Ovary (tissue), 9 donors: ENCODE data around the gene SH3TC2. TPM values are rescaled to one million over a fixed set of nuclear protein-coding genes. Genes with fewer than 3 reads are reported as not detected.

Experiments used
- DNase-seq, 5 donors: peaks; one replicate each; pipeline ENCODE4 v3.0.0-alpha.2; 2019 to 2020
- H3K27ac ChIP-seq, 2 donors: fragments of 200-600 bp; one replicate each; pipeline versions ENCODE4 v1.5.1 to v1.8.0; 2019 to 2022
- H3K27me3 ChIP-seq: fragments of 200-600 bp; one replicate; pipeline ENCODE4 v1.8.0; 2022
- H3K36me3 ChIP-seq: fragments of 200-600 bp; sonication (generic); one replicate; pipeline ENCODE4 v1.5.1; 2019
- H3K4me1 ChIP-seq: one replicate; pipeline ENCODE4 v1.8.1; 2013; ENCODE audit warnings: mild to moderate bottlenecking, moderate library complexity; ENCODE audit not compliant: insufficient read depth
- H3K4me3 ChIP-seq: fragments of 200-600 bp; sonication (generic); one replicate; pipeline ENCODE4 v1.5.1; 2017
- H3K9me3 ChIP-seq, 2 donors: fragments of 200-600 bp in 1 of 2; sonication (generic) in 1 of 2; one replicate each; pipeline versions ENCODE4 v1.5.1 to v1.8.1; 2013 to 2019; ENCODE audit warnings: mild to moderate bottlenecking in 1 of 2, moderate library complexity in 1 of 2
- CTCF ChIP-seq, 3 donors: fragments of 450-650 bp in 2 of 3; fragments of 200-600 bp in 1 of 3; IDR thresholded peaks; one replicate each; pipeline versions ENCODE4 v1.5.1 to v1.8.0; 2016 to 2022; ENCODE audit warnings: antibody characterized with exemption in 3 of 3, mild to moderate bottlenecking in 1 of 3
- EP300 ChIP-seq: sonication (generic); formaldehyde crosslinking; IDR thresholded peaks from one replicate; pipeline ENCODE4 v1.6.1; 2017; ENCODE audit warnings: antibody characterized with exemption
- POLR2A ChIP-seq: fragments of 450-650 bp; IDR thresholded peaks from one replicate; pipeline ENCODE4 v1.6.1; 2017; ENCODE audit warnings: antibody characterized with exemption, mild to moderate bottlenecking, moderate library complexity
- WGBS, 3 donors: extraction: QIAGEN DNeasy Blood & Tissue Kit in 1 of 3; methylation state at CpG; one replicate each; pipeline versions ENCODE4 v1.1.5 to v1.1.7; 2013 to 2017; 5-methylcytosine and 5-hydroxymethylcytosine counted together
- intact Hi-C, 4 donors: fragments of 100-400 bp; cut with DNase I; formaldehyde crosslinking; loops; one replicate each; pipeline versions ENCODE4 v1.11.0 to v1.15.1; 2022 to 2023
- polyA plus RNA-seq, 2 donors: library from polyadenylated mRNA; stranded (reverse); fragments of 200-250 nt in 1 of 2; fragments of 350-450 nt in 1 of 2; fragmentation: Illumina TruSeq in 1 of 2; extraction: RNeasy Lipid Tissue Mini Kit (QIAGEN cat#74804) in 1 of 2; gene quantifications; one replicate each; pipeline ENCODE4 v1.2.3, GENCODE V29; 2013 to 2014
- total RNA-seq, 7 donors: library from RNA; depleted of rRNA in 2 of 7; stranded (reverse); fragments of >200 nt in 2 of 7; fragmentation: NEBNext Ultra II Directional in 3 of 7; extraction: Animal tissue kit (Norgen Biotek cat#: 25700) in 3 of 7; gene quantifications; one replicate each; pipeline versions ENCODE4 v1.1.0 to v1.2.4, GENCODE V29; 2016 to 2023
- donor health status: DM: no; HTN: no; CAD: no; lungs with moderate emphysema.
- donor health status: DM: no; HTN: no; CAD: no.
- donor health status: Bipolar disorder and iron deficiency.
- donor health status: DM: yes; HTN: yes; CAD: no.
- donor health status: DM: no; HTN: no; CAD: no.
- donor health status: DM: yes; HTN: yes; CAD: no.

The SH3TC2 gene
- total and polyA plus RNA-seq, 9 donors, result 0.18 to 0.80 (median 0.59) TPM

GRCh38 chr5:148992265-148992664 is 70.6 kb downstream of the SH3TC2 start:
- Histone ChIP-seq H3K4me1 (no peaks in the 10 kb centered on the region), H3K27ac (no peak overlapping the region), H3K27me3 (no peaks in the 10 kb centered on the region), H3K36me3 (no peaks in the 10 kb centered on the region), H3K9me3 (no peaks in the 10 kb centered on the region), H3K4me3 (no peak overlapping the region)
- intact Hi-C loops, result no loop called here
- no peak for DNase-seq
- WGBS, 3 donors, result 80 to 84% (median 81%) methylated on average over 3 of the region's 3 CpGs
- no peak for TF ChIP-seq EP300
- TF ChIP-seq POLR2A, result no peak
- TF ChIP-seq CTCF (IDR thresholded peaks at IDR 0.05), result no peak

- H3K4me1 ChIP-seq, result no peaks in the 10 kb centered on the region
- no peak for DNase-seq
- H3K36me3 ChIP-seq, result no peaks in the 10 kb centered on the region
- intact Hi-C loops, result no loop called here
- no peak overlapping the region for H3K27ac ChIP-seq
- TF ChIP-seq POLR2A (no peak), EP300 (no peak), CTCF (IDR thresholded peaks at IDR 0.05) (no peak)
- no peak overlapping the region for H3K4me3 ChIP-seq
- no peaks in the 10 kb centered on the region for H3K27me3 ChIP-seq
- H3K9me3 ChIP-seq, result no peaks in the 10 kb centered on the region
Observed at GRCh38 chr5:148991566-148991965, 71.3 kb downstream of the SH3TC2 start.

GRCh38 chr5:148990817-148991216 is 72.0 kb downstream of the SH3TC2 start:
- Histone ChIP-seq H3K27ac (no peak overlapping the region), H3K9me3 (no peaks in the 10 kb centered on the region), H3K4me1 (no peaks in the 10 kb centered on the region), H3K4me3 (no peak overlapping the region), H3K27me3 (no peaks in the 10 kb centered on the region), H3K36me3 (no peaks in the 10 kb centered on the region)
- no peak for TF ChIP-seq CTCF (IDR thresholded peaks at IDR 0.05)
- no peak for TF ChIP-seq EP300
- TF ChIP-seq POLR2A, result no peak
- intact Hi-C loops, result no loop called here
- no peak for DNase-seq
- WGBS, 3 donors, result 12 to 34% (median 17%) methylated on average over 1 of the region's 1 CpG

GRCh38 chr5:148989567-148989966 is 73.3 kb downstream of the SH3TC2 start:
- TF ChIP-seq CTCF (IDR thresholded peaks at IDR 0.05), result no peak
- no peak for TF ChIP-seq EP300
- TF ChIP-seq POLR2A, result no peak
- intact Hi-C loops, result no loop called here
- Histone ChIP-seq H3K9me3 (no peaks in the 10 kb centered on the region), H3K27me3 (no peaks in the 10 kb centered on the region), H3K4me3 (no peak overlapping the region), H3K27ac (no peak overlapping the region), H3K4me1 (no peaks in the 10 kb centered on the region), H3K36me3 (no peaks in the 10 kb centered on the region)
- no peak for DNase-seq
- 60 to 74% (median 74%) methylated on average over 2 of the region's 2 CpGs for WGBS, 3 donors

GRCh38 chr5:148988328-148988727 is 74.5 kb downstream of the SH3TC2 start:
- Histone ChIP-seq H3K4me3 (no peak overlapping the region), H3K4me1 (no peaks in the 10 kb centered on the region), H3K27ac (no peak overlapping the region), H3K36me3 (no peaks in the 10 kb centered on the region), H3K27me3 (no peaks in the 10 kb centered on the region), H3K9me3 (no peaks in the 10 kb centered on the region)
- WGBS, 3 donors, result 66 to 70% (median 67%) methylated on average over 6 of the region's 6 CpGs
- TF ChIP-seq POLR2A, result no peak
- no peak for TF ChIP-seq CTCF (IDR thresholded peaks at IDR 0.05)
- TF ChIP-seq EP300, result no peak
- no peak for DNase-seq
- intact Hi-C loops, result no loop called here
